Gastrocnemius medialis (tissue), 4 donors: Measurements from ENCODE around the gene MAGI1.

ENCODE experiments used
- POLR2A ChIP-seq, 2 donors: fragments of 450-650 bp; IDR thresholded peaks; one replicate each; pipeline ENCODE4 v1.6.1; 2017; ENCODE audit warnings: antibody characterized with exemption in 2 of 2, mild to moderate bottlenecking in 2 of 2, moderate library complexity in 2 of 2
- TF ChIP-seq, protein P1 (sequence below), 5 experiments: fragments of 450-650 bp in 3 of 5; fragments of 200-600 bp in 2 of 5; sonication (generic) in 2 of 5; IDR thresholded peaks in 4 of 5; conservative IDR thresholded peaks in 1 of 5; 1 replicate in 4 of 5; 2 replicates in 1 of 5; pipeline ENCODE4 v1.5.1; 2016 to 2019; ENCODE audit warnings: antibody characterized with exemption in 5 of 5, mild to moderate bottlenecking in 3 of 5, moderate library complexity in 3 of 5

DNA sequence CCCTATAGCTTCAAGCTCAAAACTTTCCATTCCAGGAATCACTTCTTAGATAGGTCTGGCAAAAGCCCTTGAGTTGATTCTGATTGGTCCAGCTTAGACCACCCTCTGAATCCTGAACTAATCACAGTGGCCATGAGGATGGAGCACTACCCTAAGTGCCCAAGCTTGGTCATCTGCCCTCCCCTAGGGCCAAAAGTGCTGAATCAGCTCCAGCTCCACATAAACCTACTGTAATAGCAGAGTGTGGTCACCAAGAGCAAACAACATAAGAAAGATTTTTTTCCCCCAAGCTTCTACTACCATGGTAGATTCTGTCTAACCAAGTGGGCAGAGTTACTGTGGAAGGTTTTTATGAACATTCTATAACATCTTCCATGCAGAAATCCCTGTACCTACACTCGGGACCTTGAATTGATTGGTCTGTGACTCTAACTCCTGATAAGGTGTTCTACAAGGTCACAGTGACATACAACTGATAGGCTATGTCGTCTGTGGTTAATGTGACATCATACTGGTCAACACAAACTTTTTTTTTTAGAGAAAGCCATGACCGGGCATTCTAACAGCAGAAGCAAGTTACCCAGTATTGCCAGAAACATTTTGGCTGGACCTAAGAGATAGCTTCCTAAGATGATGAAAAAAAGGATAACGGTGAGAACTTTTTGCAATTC is 320.9 kb downstream of the MAGI1 start:
- TF ChIP-seq, protein P1, sequence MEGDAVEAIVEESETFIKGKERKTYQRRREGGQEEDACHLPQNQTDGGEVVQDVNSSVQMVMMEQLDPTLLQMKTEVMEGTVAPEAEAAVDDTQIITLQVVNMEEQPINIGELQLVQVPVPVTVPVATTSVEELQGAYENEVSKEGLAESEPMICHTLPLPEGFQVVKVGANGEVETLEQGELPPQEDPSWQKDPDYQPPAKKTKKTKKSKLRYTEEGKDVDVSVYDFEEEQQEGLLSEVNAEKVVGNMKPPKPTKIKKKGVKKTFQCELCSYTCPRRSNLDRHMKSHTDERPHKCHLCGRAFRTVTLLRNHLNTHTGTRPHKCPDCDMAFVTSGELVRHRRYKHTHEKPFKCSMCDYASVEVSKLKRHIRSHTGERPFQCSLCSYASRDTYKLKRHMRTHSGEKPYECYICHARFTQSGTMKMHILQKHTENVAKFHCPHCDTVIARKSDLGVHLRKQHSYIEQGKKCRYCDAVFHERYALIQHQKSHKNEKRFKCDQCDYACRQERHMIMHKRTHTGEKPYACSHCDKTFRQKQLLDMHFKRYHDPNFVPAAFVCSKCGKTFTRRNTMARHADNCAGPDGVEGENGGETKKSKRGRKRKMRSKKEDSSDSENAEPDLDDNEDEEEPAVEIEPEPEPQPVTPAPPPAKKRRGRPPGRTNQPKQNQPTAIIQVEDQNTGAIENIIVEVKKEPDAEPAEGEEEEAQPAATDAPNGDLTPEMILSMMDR (IDR thresholded peaks at IDR 0.05 in 4 of 5, conservative IDR thresholded peaks at IDR 0.05 in 1 of 5), result no peak
- TF ChIP-seq POLR2A (IDR thresholded peaks at IDR 0.05), result no peak
